HCT116 (cell line): Measurements from ENCODE around the gene TMC1. TPM values are rescaled to one million over a fixed set of nuclear protein-coding genes. Genes with fewer than 3 reads are reported as not detected.

Experiments used
- ATAC-seq: fragments of 200-7000 bp; cut with Tn5 transposase; 2 replicates; pipeline ENCODE4 v1.9.1; 2020; ENCODE audit warnings: mild to moderate bottlenecking, moderate library complexity
- BruUV-seq: library from RNA; stranded (reverse); fragments of 400-500 nt; replicated peaks from 2 replicates; lab custom pipeline; 2021; lab: Mats Ljungman, UMichigan
- CTCF ChIA-PET: fragments of 300-600 bp; sonication (Branson Sonifier 250); formaldehyde crosslinking; loops from one replicate; lab custom pipeline; 2021; ENCODE audit warnings: antibody characterized with exemption; lab: Charles Lee
- POLR2A ChIA-PET: fragments of 300-600, 350-600 bp; sonication (Branson Sonifier 250); formaldehyde crosslinking; loops from one replicate; lab custom pipeline; 2021; ENCODE audit warnings: antibody characterized with exemption; lab: Charles Lee
- RAD21 ChIA-PET, 2 experiments: fragments of 300-600 bp; sonication (Branson Sonifier 250); formaldehyde crosslinking; loops; one replicate each; lab custom pipeline; 2023; ENCODE audit warnings: low total read pairs in 2 of 2; ENCODE audit not compliant: uncharacterized antibody in 2 of 2, unreplicated experiment in 2 of 2, low non-redundant PET in 1 of 2; lab: Charles Lee
- DNase-seq: peaks from one replicate; pipeline ENCODE4 v3.0.0-alpha.2; 2010; ENCODE audit warnings: low read depth, low spot score
- H2AFZ ChIP-seq: fragments of 200-600 bp; shearing (Covaris generic), sonication (generic); 2 replicates; pipeline ENCODE4 v1.6.1; 2017; ENCODE audit warnings: low read depth, mixed run types, mixed read lengths, antibody characterized with exemption, low read length; ENCODE audit not compliant: poor library complexity, severe bottlenecking
- H3K27ac ChIP-seq: 2 replicates; pipeline ENCODE4 v1.5.1; 2012; ENCODE audit warnings: low read depth, low read length
- H3K27me3 ChIP-seq: fragments of 200-600 bp; sonication (generic); 2 replicates; pipeline ENCODE4 v1.6.1; 2016; ENCODE audit warnings: mixed run types, low read length, mixed read lengths; ENCODE audit not compliant: insufficient read depth
- H3K36me3 ChIP-seq, 2 experiments: fragments of 200-500 bp in 1 of 2; fragments of 200-600 bp in 1 of 2; sonication (Bioruptor generic) in 1 of 2; sonication (generic) in 1 of 2; 2 replicates each; pipeline versions ENCODE4 v1.5.1 to v1.6.1; 2014 to 2016; ENCODE audit warnings: low read length in 2 of 2, inconsistent platforms in 1 of 2, mixed read lengths in 1 of 2, mixed run types in 1 of 2; ENCODE audit not compliant: insufficient read depth in 2 of 2, control insufficient read depth in 1 of 2
- H3K4me1 ChIP-seq, 2 experiments: fragments of 200-600 bp in 1 of 2; sonication (generic) in 1 of 2; 2 replicates each; pipeline versions ENCODE4 v1.5.1 to v1.6.1; 2012 to 2017; ENCODE audit warnings: low read length in 2 of 2, inconsistent platforms in 1 of 2, mild to moderate bottlenecking in 1 of 2, mixed read lengths in 1 of 2, mixed run types in 1 of 2, moderate library complexity in 1 of 2; ENCODE audit not compliant: insufficient read depth in 2 of 2, control insufficient read depth in 1 of 2
- H3K4me2 ChIP-seq: fragments of 200-600 bp; sonication (generic); 2 replicates; pipeline ENCODE4 v1.6.1; 2017; ENCODE audit warnings: mixed run types, low read length, mixed read lengths
- H3K4me3 ChIP-seq, 2 experiments: fragments of 200-600 bp in 1 of 2; sonication (generic) in 1 of 2; replicated peaks in 1 of 2; 2 replicates each; pipeline ENCODE4 v1.5.1; 2011 to 2016; ENCODE audit warnings: low read length in 2 of 2, control low read depth in 1 of 2, low read depth in 1 of 2, mild to moderate bottlenecking in 1 of 2, mixed read lengths in 1 of 2, mixed run types in 1 of 2
- H3K79me2 ChIP-seq: fragments of 200-600 bp; sonication (generic); 2 replicates; pipeline ENCODE4 v1.6.1; 2017; ENCODE audit warnings: mild to moderate bottlenecking, mixed run types, low read length, moderate library complexity, mixed read lengths; ENCODE audit not compliant: insufficient read depth
- H3K9ac ChIP-seq: fragments of 200-600 bp; sonication (generic); 2 replicates; pipeline ENCODE4 v1.6.1; 2016; ENCODE audit warnings: low read length, mixed read lengths
- H3K9me2 ChIP-seq: fragments of 200-600 bp; sonication (generic), shearing (Covaris generic); 2 replicates; pipeline ENCODE4 v1.6.1; 2017; ENCODE audit warnings: mixed run types, mild to moderate bottlenecking, moderate library complexity; ENCODE audit not compliant: insufficient read depth
- H3K9me3 ChIP-seq, 2 experiments: fragments of 200-500 bp in 1 of 2; fragments of 200-600 bp in 1 of 2; sonication (Bioruptor generic) in 1 of 2; sonication (generic) in 1 of 2; 2 replicates each; pipeline ENCODE4 v1.6.1; 2014 to 2017; ENCODE audit warnings: low read length in 2 of 2, mixed read lengths in 2 of 2, inconsistent platforms in 1 of 2, low read depth in 1 of 2, mild to moderate bottlenecking in 1 of 2, mixed run types in 1 of 2, moderate library complexity in 1 of 2; ENCODE audit not compliant: control insufficient read depth in 1 of 2, insufficient read depth in 1 of 2
- H4K20me1 ChIP-seq: fragments of 200-600 bp; sonication (generic), shearing (Covaris generic); 2 replicates; pipeline ENCODE4 v1.6.1; 2017; ENCODE audit warnings: mixed run types, mild to moderate bottlenecking, moderate library complexity; ENCODE audit not compliant: insufficient read depth
- CBX3 ChIP-seq: IDR thresholded peaks from 2 replicates; pipeline ENCODE4 v1.6.1; 2012; ENCODE audit warnings: low read depth
- CEBPB ChIP-seq: IDR thresholded peaks from 2 replicates; pipeline ENCODE4 v1.6.1; 2012; ENCODE audit warnings: low read depth
- EZH2phosphoT487 ChIP-seq: fragments of 200-600 bp; IDR thresholded peaks from 2 replicates; pipeline ENCODE4 v1.6.1; 2018; ENCODE audit warnings: antibody characterized with exemption, borderline replicate concordance
- FOSL1 ChIP-seq: IDR thresholded peaks from 2 replicates; pipeline ENCODE4 v1.6.1; 2012; ENCODE audit warnings: low read depth
- JUND ChIP-seq: IDR thresholded peaks from 2 replicates; pipeline ENCODE4 v1.6.1; 2012
- POLR2A ChIP-seq: IDR thresholded peaks from 2 replicates; pipeline ENCODE4 v1.7.0; 2011; ENCODE audit warnings: borderline replicate concordance; ENCODE audit not compliant: insufficient read depth, insufficient read length; ENCODE audit errors: extremely low read depth
- POLR2AphosphoS5 ChIP-seq: IDR thresholded peaks from 2 replicates; pipeline ENCODE4 v1.6.1; 2011; ENCODE audit warnings: mild to moderate bottlenecking, low read depth, low read length, moderate library complexity
- RAD21 ChIP-seq: IDR thresholded peaks from 2 replicates; pipeline ENCODE4 v1.6.1; 2012; ENCODE audit warnings: low read depth, mild to moderate bottlenecking
- SIN3A ChIP-seq: IDR thresholded peaks from 2 replicates; pipeline ENCODE4 v1.6.1; 2012; ENCODE audit warnings: low read depth
- SP1 ChIP-seq: IDR thresholded peaks from 2 replicates; pipeline ENCODE4 v1.6.1; 2012; ENCODE audit warnings: low read depth
- SRF ChIP-seq: IDR thresholded peaks from 2 replicates; pipeline ENCODE4 v1.6.1; 2012; ENCODE audit warnings: low read depth
- TCF7L2 ChIP-seq: IDR thresholded peaks from 2 replicates; pipeline ENCODE4 v1.7.0; 2011; ENCODE audit warnings: borderline replicate concordance, inconsistent platforms; ENCODE audit not compliant: insufficient read depth, insufficient read length; ENCODE audit errors: extremely low read depth
- YY1 ChIP-seq: IDR thresholded peaks from 2 replicates; pipeline ENCODE4 v1.6.1; 2011; ENCODE audit warnings: low read length, low read depth, moderate library complexity, mild to moderate bottlenecking; ENCODE audit not compliant: insufficient replicate concordance; ENCODE audit errors: extremely low read depth
- ZFX ChIP-seq: fragments of 450-650 bp; IDR thresholded peaks from 2 replicates; pipeline ENCODE4 v1.6.1; 2017
- ZNF274 ChIP-seq: fragments of 200-500 bp; sonication (Bioruptor generic); IDR thresholded peaks from 2 replicates; pipeline ENCODE4 v1.6.1; 2014; ENCODE audit warnings: mild to moderate bottlenecking, low read depth, low read length, inconsistent platforms
- intact Hi-C: fragments of 100-400 bp; cut with micrococcal nuclease; formaldehyde crosslinking; loops from 2 replicates; pipeline ENCODE4 v1.10.0; 2022
- total RNA-seq: library from RNA; stranded (reverse); gene quantifications from one replicate; pipeline ENCODE4 v1.2.1, GENCODE V29; 2021; ENCODE audit not compliant: unreplicated experiment
- TF ChIP-seq, protein P1 (sequence below): IDR thresholded peaks from 2 replicates; pipeline ENCODE4 v1.6.1; 2012
- TF ChIP-seq, protein P2 (sequence below): IDR thresholded peaks from 2 replicates; pipeline ENCODE4 v1.6.1; 2011; ENCODE audit warnings: mild to moderate bottlenecking, low read length, moderate library complexity; ENCODE audit not compliant: insufficient replicate concordance; ENCODE audit errors: extremely low read depth

TMC1 gene
- total RNA-seq, 1 experiment from 2014 or later = 0.57 TPM

DNA sequence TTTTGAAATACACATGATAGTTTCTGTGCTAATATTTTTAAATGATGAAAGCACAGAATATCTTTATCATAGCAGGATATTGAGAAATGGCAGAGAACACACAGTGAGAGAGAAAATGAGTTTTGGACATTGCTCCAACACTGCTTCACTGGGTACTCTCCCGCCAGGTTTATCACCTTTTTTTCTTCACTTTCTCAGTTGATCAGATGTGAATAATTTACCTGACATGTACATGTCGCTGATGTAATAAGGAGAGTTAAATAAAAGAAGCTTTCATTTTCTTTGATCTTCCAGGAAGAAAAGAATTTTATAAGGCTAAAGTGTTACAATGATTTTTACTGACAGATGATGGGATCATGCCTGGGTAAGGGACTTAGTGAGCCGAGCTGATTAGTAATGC lies 297.0 kb downstream of the TMC1 start:
- H3K4me3 ChIP-seq = no peak overlapping the region
- TF ChIP-seq SIN3A (no peak), ZNF274 (no peak), CBX3 (no peak), EZH2phosphoT487 (no peak), CEBPB (no peak), SP1 (no peak)
- ChIA-PET POLR2A (interaction anchor here (0.6 to 1.9 kb wide), 2 partner anchors 453 to 670 kb away, joined by 3 to 4 read pairs; no protein-coding TSS in a partner anchor), RAD21 (no interaction called here), CTCF (no interaction called here)
- H3K9me3 ChIP-seq = no peaks in the 10 kb centered on the region
- no peaks in the 10 kb centered on the region for H3K9me2 ChIP-seq
- H2AFZ ChIP-seq = no peak overlapping the region
- H4K20me1 ChIP-seq = no peaks in the 10 kb centered on the region
- no peak overlapping the region for H3K27ac ChIP-seq
- ATAC-seq (no peak), DNase-seq (no peak)
- H3K27me3 ChIP-seq = no peaks in the 10 kb centered on the region
- no peak overlapping the region for H3K9ac ChIP-seq
- H3K4me1 ChIP-seq = peaks cover 0 to 3% of the 10 kb centered on the region in 2 experiments; a peak in 1 of 4 replicates
- intact Hi-C loops = no loop called here
- BruUV-seq = no TSS peak
- H3K36me3 ChIP-seq = no peaks in the 10 kb centered on the region
- no peak overlapping the region for H3K4me2 ChIP-seq
- H3K79me2 ChIP-seq = no peaks in the 10 kb centered on the region

GRCh38 chr9:72823971-72824370 lies 302.6 kb downstream of the TMC1 start:
- H3K9me3 ChIP-seq = no peaks in the 10 kb centered on the region
- H3K27ac ChIP-seq = no peak overlapping the region
- intact Hi-C loops = loop anchor here (5.0 to 10.0 kb wide), 2 partner anchors 232 to 619 kb away; no protein-coding TSS in a partner anchor
- no peak overlapping the region for H3K4me3 ChIP-seq
- H3K27me3 ChIP-seq = no peaks in the 10 kb centered on the region
- no peaks in the 10 kb centered on the region for H3K79me2 ChIP-seq
- no peaks in the 10 kb centered on the region for H3K36me3 ChIP-seq
- H3K9ac ChIP-seq = no peak overlapping the region
- DNase-seq = no peak
- ChIA-PET CTCF (interaction anchor here (1.2 to 3.4 kb wide), 2 partner anchors 21 to 543 kb away, joined by 3 to 39 read pairs; no protein-coding TSS in a partner anchor), POLR2A (no interaction called here), RAD21 (no interaction called here)
- ATAC-seq = no peak
- no peak overlapping the region for H2AFZ ChIP-seq
- H3K4me1 ChIP-seq = peaks cover 5 to 13% of the 10 kb centered on the region in 2 experiments
- H4K20me1 ChIP-seq = no peaks in the 10 kb centered on the region
- no peak overlapping the region for H3K4me2 ChIP-seq
- no peaks in the 10 kb centered on the region for H3K9me2 ChIP-seq
- no TSS peak for BruUV-seq
- TF ChIP-seq POLR2A = no peak
- no peak for TF ChIP-seq JUND
- TF ChIP-seq CBX3 = no peak
- TF ChIP-seq TCF7L2 = no peak
- TF ChIP-seq, protein P1, sequence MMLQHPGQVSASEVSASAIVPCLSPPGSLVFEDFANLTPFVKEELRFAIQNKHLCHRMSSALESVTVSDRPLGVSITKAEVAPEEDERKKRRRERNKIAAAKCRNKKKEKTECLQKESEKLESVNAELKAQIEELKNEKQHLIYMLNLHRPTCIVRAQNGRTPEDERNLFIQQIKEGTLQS = no peak
- TF ChIP-seq SRF = no peak
- no peak for TF ChIP-seq ZFX
- no peak for TF ChIP-seq CEBPB
- no peak for TF ChIP-seq YY1
- TF ChIP-seq RAD21 = no peak
- TF ChIP-seq FOSL1 = no peak
- TF ChIP-seq EZH2phosphoT487 = no peak
- no peak for TF ChIP-seq POLR2AphosphoS5
- TF ChIP-seq, protein P2, sequence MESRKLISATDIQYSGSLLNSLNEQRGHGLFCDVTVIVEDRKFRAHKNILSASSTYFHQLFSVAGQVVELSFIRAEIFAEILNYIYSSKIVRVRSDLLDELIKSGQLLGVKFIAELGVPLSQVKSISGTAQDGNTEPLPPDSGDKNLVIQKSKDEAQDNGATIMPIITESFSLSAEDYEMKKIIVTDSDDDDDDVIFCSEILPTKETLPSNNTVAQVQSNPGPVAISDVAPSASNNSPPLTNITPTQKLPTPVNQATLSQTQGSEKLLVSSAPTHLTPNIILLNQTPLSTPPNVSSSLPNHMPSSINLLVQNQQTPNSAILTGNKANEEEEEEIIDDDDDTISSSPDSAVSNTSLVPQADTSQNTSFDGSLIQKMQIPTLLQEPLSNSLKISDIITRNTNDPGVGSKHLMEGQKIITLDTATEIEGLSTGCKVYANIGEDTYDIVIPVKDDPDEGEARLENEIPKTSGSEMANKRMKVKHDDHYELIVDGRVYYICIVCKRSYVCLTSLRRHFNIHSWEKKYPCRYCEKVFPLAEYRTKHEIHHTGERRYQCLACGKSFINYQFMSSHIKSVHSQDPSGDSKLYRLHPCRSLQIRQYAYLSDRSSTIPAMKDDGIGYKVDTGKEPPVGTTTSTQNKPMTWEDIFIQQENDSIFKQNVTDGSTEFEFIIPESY = no peak
